H1 (cell line): ENCODE results near the gene TAS1R1. TPM values are rescaled to one million over a fixed set of nuclear protein-coding genes. Genes with fewer than 3 reads are reported as not detected.
A peak's percentile ranks its signal among the peaks of the same experiment; 100 is the strongest.

Source experiments
- SIN3A ChIP-seq, 2 experiments: IDR thresholded peaks in 1 of 2; conservative IDR thresholded peaks in 1 of 2; 2 replicates each; pipeline ENCODE4 v1.6.1; 2011 to 2012; ENCODE audit warnings: low read length in 2 of 2, improper control_type of control experiment in 1 of 2, low read depth in 1 of 2, mild to moderate bottlenecking in 1 of 2
- polyA plus RNA-seq, 7 experiments: library from polyadenylated mRNA; depleted of rRNA in 3 of 7; stranded (reverse) in 5 of 7; unstranded in 2 of 7; fragments of >200 nt in 5 of 7; fragments of 200-250 nt in 2 of 7; gene quantifications; 1 replicate in 5 of 7; 2 replicates in 1 of 7; 4 replicates in 1 of 7; pipeline versions ENCODE4 v1.2.1 to v1.2.3, GENCODE V29; 2011 to 2013; ENCODE audit warnings: missing spikeins in 2 of 7, mixed read lengths in 2 of 7
- total RNA-seq: library from RNA; stranded (reverse); fragmentation: NEBNext Ultra II Directional; extraction: Animal tissue kit (Norgen Biotek cat#: 25700); gene quantifications from 2 replicates; pipeline ENCODE4 v1.2.1, GENCODE V29; 2021
- TF ChIP-seq, protein P1 (sequence below): IDR thresholded peaks from 2 replicates; pipeline ENCODE4 v1.6.1; 2012; ENCODE audit warnings: inconsistent platforms

Gene TAS1R1
- total and polyA plus RNA-seq, 2 of the 8 experiments (the other 6 are each of a cell fraction or from before 2014, with no cell fraction given): 0.26 TPM; not detected in 1

GRCh38 chr1:6519935-6520671, 35.0 kb upstream of the TAS1R1 start (continued):
- peak; percentile 96 to 98; a peak in 3 of 4 replicates for TF ChIP-seq SIN3A (conservative IDR thresholded peaks at IDR 0.05 in 1 of 2, IDR thresholded peaks at IDR 0.05 in 1 of 2; ENCODE audit: low read depth in 1 of 2, low read length in 2 of 2)
- TF ChIP-seq, protein P1, sequence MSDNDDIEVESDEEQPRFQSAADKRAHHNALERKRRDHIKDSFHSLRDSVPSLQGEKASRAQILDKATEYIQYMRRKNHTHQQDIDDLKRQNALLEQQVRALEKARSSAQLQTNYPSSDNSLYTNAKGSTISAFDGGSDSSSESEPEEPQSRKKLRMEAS: peak; percentile 93
